HepG2 (cell line): ENCODE results near the gene NXPH4. TPM values are rescaled to one million over a fixed set of nuclear protein-coding genes. Genes with fewer than 3 reads are reported as not detected.

Experiments used
- CEBPB ChIP-seq: IDR thresholded peaks from 2 replicates; pipeline ENCODE4 v1.6.1; 2011; ENCODE audit warnings: low read depth, low read length, improper control_type of control experiment, borderline replicate concordance
- FOXK2 ChIP-seq: fragments of 450-650 bp; IDR thresholded peaks from 2 replicates; pipeline ENCODE4 v1.6.1; 2016
- HMG20A ChIP-seq: IDR thresholded peaks from 2 replicates; pipeline ENCODE4 v1.6.1; 2016; ENCODE audit warnings: borderline replicate concordance
- IRX3 ChIP-seq: sonication (generic); formaldehyde crosslinking; IDR thresholded peaks from 2 replicates; pipeline ENCODE4 v1.8.1; 2023; ENCODE audit warnings: mild to moderate bottlenecking, low read depth, missing genetic modification reagents, borderline replicate concordance
- KDM1A ChIP-seq: IDR thresholded peaks from 2 replicates; pipeline ENCODE4 v1.6.1; 2016; ENCODE audit warnings: missing compliant biosample characterization
- KLF6 ChIP-seq: IDR thresholded peaks from 2 replicates; pipeline ENCODE4 v1.8.0; 2016; ENCODE audit warnings: missing biosample characterization, missing genetic modification reagents
- MEF2D ChIP-seq: sonication (generic); formaldehyde crosslinking; IDR thresholded peaks from 2 replicates; pipeline ENCODE4 v1.5.1; 2020; ENCODE audit warnings: mild to moderate bottlenecking, missing genetic modification reagents
- NR1H2 ChIP-seq: sonication (generic); formaldehyde crosslinking; IDR thresholded peaks from 2 replicates; pipeline ENCODE4 v1.8.1; 2022; ENCODE audit warnings: low read depth, missing genetic modification reagents, borderline replicate concordance
- PREB ChIP-seq: sonication (generic); formaldehyde crosslinking; IDR thresholded peaks from 2 replicates; pipeline ENCODE4 v1.4.0; 2020; ENCODE audit warnings: missing genetic modification reagents
- SALL2 ChIP-seq: sonication (generic); formaldehyde crosslinking; IDR thresholded peaks from 2 replicates; pipeline ENCODE4 v1.8.1; 2023; ENCODE audit warnings: mild to moderate bottlenecking, missing genetic modification reagents, inconsistent platforms
- SMARCE1 ChIP-seq: fragments of 450-650 bp; IDR thresholded peaks from 2 replicates; pipeline ENCODE4 v1.6.1; 2017; ENCODE audit warnings: borderline replicate concordance
- SP5 ChIP-seq: IDR thresholded peaks from 2 replicates; pipeline ENCODE4 v1.6.1; 2016; ENCODE audit warnings: low read depth, borderline replicate concordance
- TIGD3 ChIP-seq: sonication (generic); formaldehyde crosslinking; IDR thresholded peaks from 2 replicates; pipeline ENCODE4 v1.5.1; 2020; ENCODE audit warnings: mild to moderate bottlenecking, missing genetic modification reagents, borderline replicate concordance
- ZBTB34 ChIP-seq: sonication (generic); formaldehyde crosslinking; IDR thresholded peaks from 2 replicates; pipeline ENCODE4 v1.8.0; 2022; ENCODE audit warnings: mild to moderate bottlenecking, missing genetic modification reagents
- ZFP36 ChIP-seq: fragments of 150-350 bp; IDR thresholded peaks from 2 replicates; pipeline ENCODE4 v1.6.1; 2018; ENCODE audit warnings: borderline replicate concordance, low read length, low read depth; ENCODE audit not compliant: partially characterized antibody
- ZFY ChIP-seq: sonication (generic); formaldehyde crosslinking; IDR thresholded peaks from 2 replicates; pipeline ENCODE4 v1.4.0; 2020; ENCODE audit warnings: missing genetic modification reagents
- ZNF296 ChIP-seq: sonication (generic); formaldehyde crosslinking; conservative IDR thresholded peaks from 2 replicates; pipeline ENCODE4 v1.5.0; 2020; ENCODE audit warnings: mild to moderate bottlenecking, missing genetic modification reagents
- ZNF563 ChIP-seq: sonication (generic); formaldehyde crosslinking; IDR thresholded peaks from 2 replicates; pipeline ENCODE4 v1.8.0; 2022; ENCODE audit warnings: mild to moderate bottlenecking, moderate library complexity, missing genetic modification reagents
- ZNF746 ChIP-seq: sonication (generic); formaldehyde crosslinking; IDR thresholded peaks from 2 replicates; pipeline ENCODE4 v1.8.0; 2022; ENCODE audit warnings: mild to moderate bottlenecking, missing genetic modification reagents
- ZNF747 ChIP-seq: sonication (generic); formaldehyde crosslinking; IDR thresholded peaks from 2 replicates; pipeline ENCODE4 v1.8.1; 2023; ENCODE audit warnings: missing genetic modification reagents, mild to moderate bottlenecking, borderline replicate concordance
- polyA plus RNA-seq, 8 experiments: library from polyadenylated mRNA; depleted of rRNA in 3 of 8; stranded (reverse) in 7 of 8; unstranded in 1 of 8; fragments of >200 nt; fragmentation: Illumina TruSeq in 4 of 8; extraction: Trizol in 4 of 8; gene quantifications; 2 replicates each; pipeline versions ENCODE4 v1.2.1 to v1.2.3, GENCODE V29; 2011 to 2016; ENCODE audit warnings: low read depth in 4 of 8, missing spikeins in 1 of 8, mixed read lengths in 1 of 8; ENCODE audit not compliant: insufficient read depth in 1 of 8
- total RNA-seq, 5 experiments: library from RNA; depleted of rRNA; stranded (reverse); fragments of >200 nt; fragmentation: Illumina TruSeq; extraction: Trizol; gene quantifications; 2 replicates each; pipeline ENCODE4 v1.2.3, GENCODE V29; 2016; ENCODE audit warnings: low read depth in 1 of 5
- TF ChIP-seq, protein P1 (sequence below): sonication (generic); formaldehyde crosslinking; IDR thresholded peaks from 2 replicates; pipeline ENCODE4 v1.4.0; 2020; ENCODE audit warnings: missing genetic modification reagents
- TF ChIP-seq, protein P2 (sequence below): sonication (generic); formaldehyde crosslinking; IDR thresholded peaks from 2 replicates; pipeline ENCODE4 v1.4.0; 2020; ENCODE audit warnings: mild to moderate bottlenecking, missing genetic modification reagents
- TF ChIP-seq, protein P3 (sequence below): sonication (generic); formaldehyde crosslinking; IDR thresholded peaks from 2 replicates; pipeline ENCODE4 v1.5.1; 2020; ENCODE audit warnings: missing genetic modification reagents, mild to moderate bottlenecking, borderline replicate concordance

The NXPH4 gene
- total and polyA plus RNA-seq, 2 of the 13 experiments (the other 11 are each of a cell fraction or from before 2014, with no cell fraction given), result 0.13 TPM; not detected in 1

- TF ChIP-seq TIGD3 (CRISPR knock-in tag) (no peak), ZFY (no peak), ZNF563 (CRISPR knock-in tag) (0 out of 2 replicates have a peak, but pooled peaks have one; percentile 4), ZBTB34 (CRISPR knock-in tag) (no peak), CEBPB (no peak), PREB (CRISPR knock-in tag) (no peak), KDM1A (CRISPR knock-in tag) (no peak), SALL2 (CRISPR knock-in tag) (no peak), NR1H2 (CRISPR knock-in tag) (no peak), ZNF296 (CRISPR knock-in tag) (no peak), ZNF747 (CRISPR knock-in tag) (no peak), IRX3 (CRISPR knock-in tag) (no peak), ZFP36 (no peak), ZNF746 (CRISPR knock-in tag) (no peak), HMG20A (no peak), SMARCE1 (no peak), MEF2D (no peak), FOXK2 (no peak), SP5 (no peak), KLF6 (CRISPR knock-in tag) (no peak)
- TF ChIP-seq, protein P1, sequence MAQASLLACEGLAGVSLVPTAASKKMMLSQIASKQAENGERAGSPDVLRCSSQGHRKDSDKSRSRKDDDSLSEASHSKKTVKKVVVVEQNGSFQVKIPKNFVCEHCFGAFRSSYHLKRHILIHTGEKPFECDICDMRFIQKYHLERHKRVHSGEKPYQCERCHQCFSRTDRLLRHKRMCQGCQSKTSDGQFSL (CRISPR knock-in tag), result no peak
- TF ChIP-seq, protein P2, sequence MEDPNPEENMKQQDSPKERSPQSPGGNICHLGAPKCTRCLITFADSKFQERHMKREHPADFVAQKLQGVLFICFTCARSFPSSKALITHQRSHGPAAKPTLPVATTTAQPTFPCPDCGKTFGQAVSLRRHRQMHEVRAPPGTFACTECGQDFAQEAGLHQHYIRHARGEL (CRISPR knock-in tag), result no peak
- TF ChIP-seq, protein P3, sequence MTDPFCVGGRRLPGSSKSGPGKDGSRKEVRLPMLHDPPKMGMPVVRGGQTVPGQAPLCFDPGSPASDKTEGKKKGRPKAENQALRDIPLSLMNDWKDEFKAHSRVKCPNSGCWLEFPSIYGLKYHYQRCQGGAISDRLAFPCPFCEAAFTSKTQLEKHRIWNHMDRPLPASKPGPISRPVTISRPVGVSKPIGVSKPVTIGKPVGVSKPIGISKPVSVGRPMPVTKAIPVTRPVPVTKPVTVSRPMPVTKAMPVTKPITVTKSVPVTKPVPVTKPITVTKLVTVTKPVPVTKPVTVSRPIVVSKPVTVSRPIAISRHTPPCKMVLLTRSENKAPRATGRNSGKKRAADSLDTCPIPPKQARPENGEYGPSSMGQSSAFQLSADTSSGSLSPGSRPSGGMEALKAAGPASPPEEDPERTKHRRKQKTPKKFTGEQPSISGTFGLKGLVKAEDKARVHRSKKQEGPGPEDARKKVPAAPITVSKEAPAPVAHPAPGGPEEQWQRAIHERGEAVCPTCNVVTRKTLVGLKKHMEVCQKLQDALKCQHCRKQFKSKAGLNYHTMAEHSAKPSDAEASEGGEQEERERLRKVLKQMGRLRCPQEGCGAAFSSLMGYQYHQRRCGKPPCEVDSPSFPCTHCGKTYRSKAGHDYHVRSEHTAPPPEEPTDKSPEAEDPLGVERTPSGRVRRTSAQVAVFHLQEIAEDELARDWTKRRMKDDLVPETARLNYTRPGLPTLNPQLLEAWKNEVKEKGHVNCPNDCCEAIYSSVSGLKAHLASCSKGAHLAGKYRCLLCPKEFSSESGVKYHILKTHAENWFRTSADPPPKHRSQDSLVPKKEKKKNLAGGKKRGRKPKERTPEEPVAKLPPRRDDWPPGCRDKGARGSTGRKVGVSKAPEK (CRISPR knock-in tag), result no peak
Measured at GRCh38 chr12:57216921-57217879, 606 bp downstream of the NXPH4 start (continued).
